COLO829 (cell line): ENCODE measurements around the gene NTRK1.
"Not testable (repeated sequence)": the region's sequence is repeated elsewhere in the genome, so short reads cannot be mapped to it uniquely, and the experiment has no call there.

Experiments
- DNase-seq: peaks from one replicate; pipeline ENCODE4 v3.0.0; 2012; ENCODE audit warnings: low spot score

NTRK1 gene

GRCh38 chr1:156913809-156914387, 53.2 kb downstream of the NTRK1 start:
- no peak for DNase-seq

GRCh38 chr1:156914440-156914856, 53.8 kb downstream of the NTRK1 start:
- no peak for DNase-seq

DNA sequence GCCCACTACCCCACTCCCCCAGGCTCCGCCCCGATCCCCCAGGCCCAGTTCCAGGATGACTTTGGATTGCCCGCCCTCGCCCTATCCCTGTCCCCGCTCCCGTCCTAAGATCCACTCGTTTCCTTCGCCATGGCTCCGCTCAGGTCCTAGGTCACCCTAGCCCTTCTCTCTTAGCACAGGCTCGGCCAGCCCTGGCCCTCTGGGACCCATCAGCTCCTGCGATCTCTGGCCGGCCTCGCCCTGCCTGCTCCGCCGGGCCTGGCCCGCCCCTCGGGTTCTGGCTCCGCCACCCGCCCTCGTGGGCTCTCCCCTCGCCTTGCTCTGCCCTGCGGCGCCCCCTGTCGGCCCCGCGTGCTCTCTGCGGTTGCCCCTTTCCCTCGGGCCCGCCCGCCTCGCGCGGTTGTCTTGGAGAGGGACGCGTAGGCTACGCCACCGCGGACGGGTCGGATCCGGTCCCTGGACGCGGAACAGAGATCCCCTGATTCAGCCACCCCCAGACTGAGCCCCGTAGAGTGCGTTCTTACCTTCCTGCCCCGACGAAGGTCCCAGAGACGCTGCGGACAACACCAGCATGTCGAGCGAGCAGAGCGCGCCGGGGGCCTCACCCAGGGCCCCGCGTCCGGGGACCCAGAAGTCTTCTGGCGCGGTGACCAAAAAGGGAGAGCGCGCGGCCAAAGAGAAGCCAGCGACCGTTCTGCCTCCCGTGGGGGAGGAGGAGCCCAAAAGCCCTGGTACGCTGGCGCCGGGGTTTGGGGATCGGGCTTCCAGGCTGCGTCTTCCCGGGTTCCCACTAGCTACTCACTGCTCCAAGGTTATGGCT, 59.8 kb downstream of the NTRK1 start, which contains the start of gene LRRC71:
TSS of gene LRRC71 (plus strand) at position 400 of the 820 bp plus-strand sequence. CDS start at position 572, 172 bp downstream.
- DNase-seq: peak; percentile 90

DNA sequence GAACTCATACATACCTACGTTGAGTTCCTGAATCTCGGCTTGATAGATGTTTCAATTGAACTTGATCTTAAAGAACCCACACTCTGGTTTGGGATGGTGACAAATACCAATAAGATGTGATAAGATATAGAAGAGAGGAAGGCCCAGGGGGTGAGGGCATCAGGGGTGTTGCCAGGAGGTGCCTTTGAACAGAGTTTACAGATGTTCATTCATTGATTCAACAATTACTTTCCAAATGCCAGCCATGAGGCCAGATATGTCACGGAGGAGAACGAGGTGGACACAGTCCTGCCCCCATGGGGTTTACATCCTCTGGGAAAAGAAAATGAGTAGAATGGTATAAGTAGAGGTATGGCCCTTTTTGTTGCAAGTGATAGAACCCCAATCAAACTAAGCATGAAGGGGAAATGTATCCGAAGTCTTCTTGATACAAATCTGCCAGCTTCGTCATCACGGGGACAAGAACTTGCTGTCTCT, 60.4 kb downstream of the NTRK1 start:
- DNase-seq: no peak

GRCh38 chr1:156922986-156923669, 62.5 kb downstream of the NTRK1 start:
- DNase-seq: no peak

DNA sequence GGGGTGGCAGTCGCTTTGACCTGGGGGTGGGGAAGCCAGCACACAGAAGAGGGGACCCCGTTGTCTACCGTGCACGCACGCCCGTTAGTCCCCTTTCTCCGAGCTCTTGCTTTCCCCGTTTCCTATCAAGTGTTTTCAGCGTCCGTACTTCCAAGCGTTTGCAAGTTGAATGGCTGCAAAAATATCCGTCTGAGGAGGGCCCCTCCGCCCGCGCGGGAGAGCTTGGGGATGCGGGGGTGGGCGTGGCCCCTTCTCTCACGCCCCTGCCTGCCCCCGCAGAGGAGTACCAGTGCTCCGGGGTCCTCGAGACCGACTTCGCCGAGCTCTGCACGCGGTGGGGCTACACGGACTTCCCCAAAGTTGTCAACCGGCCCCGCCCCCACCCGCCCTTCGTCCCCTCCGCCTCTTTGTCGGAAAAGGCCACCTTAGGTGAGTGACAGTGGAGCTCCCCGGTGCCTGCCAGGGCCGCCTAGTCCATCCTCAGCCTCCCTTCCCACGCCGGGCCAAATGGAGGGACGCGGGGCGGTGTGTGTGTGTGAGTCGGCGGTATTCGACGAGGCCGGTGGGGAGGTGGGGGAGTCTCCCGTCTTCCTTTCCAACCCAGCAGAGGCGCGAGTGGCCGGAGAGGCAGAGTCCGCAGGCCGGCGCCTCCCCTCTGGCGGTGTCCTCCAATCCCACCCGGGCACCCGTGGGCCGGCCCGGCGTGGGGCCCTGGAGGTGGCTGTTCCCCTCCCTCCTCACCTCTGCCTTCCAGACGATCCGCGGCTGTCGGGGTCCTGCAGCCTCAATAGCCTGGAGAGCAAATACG, 63.2 kb downstream of the NTRK1 start:
- DNase-seq: no peak

GRCh38 chr1:156924478-156925153, 64.0 kb downstream of the NTRK1 start:
- DNase-seq: no peak

DNA sequence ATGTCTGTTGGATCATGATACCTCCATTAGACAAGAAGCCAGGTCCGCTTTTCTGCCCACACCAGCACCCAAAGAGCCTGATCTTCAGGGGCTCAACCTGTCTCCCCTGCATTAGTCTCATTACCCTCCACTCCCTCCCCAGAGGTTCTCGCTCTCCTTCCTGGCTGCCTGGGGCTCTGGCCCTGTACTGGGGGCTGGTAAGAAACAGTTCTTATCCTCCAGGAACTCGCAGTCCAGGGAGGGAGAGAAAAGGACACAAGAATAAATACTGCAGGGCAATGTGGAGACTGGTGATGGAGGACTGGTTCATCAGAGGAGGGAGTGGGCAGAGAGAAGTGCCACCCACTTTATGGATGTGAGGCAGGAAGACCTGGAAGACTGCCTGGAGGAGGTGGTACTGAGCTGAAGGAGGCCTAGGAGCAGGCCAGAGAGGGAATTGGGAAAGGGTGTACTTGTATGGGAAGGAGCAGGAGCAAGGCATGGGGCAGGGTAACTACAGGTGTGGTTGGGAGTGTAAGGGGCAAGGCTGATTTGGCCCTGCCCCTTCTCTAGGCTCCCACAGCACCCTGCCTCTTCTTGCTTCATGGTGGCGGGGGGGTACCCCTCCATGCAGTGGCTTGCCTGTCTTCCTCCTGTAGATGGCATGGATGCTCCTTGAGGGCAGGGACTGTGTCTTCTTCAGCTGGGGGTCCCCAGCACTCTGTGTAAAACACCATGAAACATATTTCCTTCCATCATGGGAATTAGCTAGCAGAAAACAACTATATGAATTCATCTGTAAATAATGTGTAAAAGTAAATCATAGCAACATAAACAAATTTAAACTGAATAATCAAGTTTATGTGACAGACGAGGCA, 64.7 kb downstream of the NTRK1 start:
- no peak for DNase-seq

DNA sequence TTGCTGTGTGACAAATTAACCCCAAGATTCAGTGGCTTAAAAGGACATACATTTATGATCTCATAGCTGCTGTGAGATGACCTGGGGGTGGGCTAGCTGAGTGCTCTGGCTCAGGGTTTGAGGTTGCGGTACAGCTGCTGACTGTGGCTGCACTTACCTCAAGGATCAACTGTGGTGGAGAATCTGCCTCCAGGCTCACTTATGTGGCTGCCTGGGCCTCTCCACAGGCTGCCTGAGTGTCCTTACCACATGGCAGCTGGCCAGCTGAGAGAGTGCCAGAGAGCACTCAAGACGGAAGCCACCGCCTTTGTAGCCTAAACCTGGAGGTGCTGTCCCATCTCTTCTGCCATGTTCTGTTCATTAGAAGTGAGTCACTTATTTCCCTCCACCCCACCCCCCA, 65.5 kb downstream of the NTRK1 start:
- DNase-seq: no peak

DNA sequence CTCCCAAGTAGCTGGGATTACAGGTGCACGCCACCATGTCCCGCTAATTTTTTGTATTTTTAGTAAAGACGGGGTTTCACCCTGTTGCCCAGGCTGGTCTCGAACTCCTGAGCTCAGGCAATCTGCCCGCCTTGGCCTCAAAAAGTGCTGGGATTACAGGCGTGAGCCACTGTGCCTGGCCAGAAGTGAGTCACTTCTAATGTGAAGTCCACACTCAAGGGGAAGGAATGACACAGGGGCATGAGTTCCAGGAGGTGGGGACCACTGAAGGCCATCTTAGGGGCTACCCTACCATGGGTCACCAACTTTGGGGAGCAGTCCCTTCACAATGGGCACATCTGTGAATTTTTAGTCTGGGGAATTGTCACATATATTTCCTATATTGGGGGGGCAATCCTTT, 66.0 kb downstream of the NTRK1 start:
- DNase-seq: not testable (repeated sequence)

DNA sequence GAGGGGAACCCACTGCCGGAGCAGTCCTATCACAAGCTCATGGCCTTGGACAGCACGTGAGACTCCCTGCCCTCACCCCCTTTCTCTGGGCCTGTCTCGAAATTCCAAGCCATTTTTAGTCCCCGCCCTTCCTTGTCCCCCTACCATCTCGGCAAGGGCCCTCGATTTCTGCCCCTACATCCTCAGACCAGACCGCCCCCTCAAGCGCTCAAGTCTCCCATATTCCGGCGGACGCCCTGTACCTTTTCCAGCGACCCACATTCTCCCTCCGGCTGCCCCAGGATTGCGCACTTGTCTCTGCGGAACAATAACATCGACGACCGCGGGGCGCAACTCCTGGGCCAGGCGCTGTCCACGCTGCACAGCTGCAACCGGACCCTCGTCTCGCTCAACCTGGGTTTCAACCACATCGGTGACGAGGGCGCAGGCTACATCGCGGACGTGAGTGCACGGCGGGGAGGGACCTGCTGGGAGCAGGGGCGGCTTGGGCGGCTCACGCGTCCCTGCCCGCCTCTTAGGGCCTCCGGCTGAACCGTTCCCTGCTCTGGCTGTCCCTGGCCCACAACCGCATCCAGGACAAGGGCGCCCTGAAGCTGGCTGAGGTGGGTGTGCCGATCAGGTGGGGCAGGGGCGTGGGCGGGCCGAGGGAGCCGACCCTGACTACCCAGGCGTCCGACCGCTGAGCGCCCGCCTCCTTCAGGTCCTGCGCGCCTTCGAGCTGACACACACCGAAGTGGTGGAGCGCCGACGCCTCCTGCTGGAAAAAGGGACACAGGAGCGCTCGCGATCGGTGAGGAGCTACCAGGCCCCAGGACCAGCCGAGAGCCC, 66.8 kb downstream of the NTRK1 start:
- peak; percentile 64 for DNase-seq

- DNase-seq: no peak
These were observed 67.5 kb downstream of the NTRK1 start for GRCh38 chr1:156928043-156928602.

GRCh38 chr1:156929596-156930238, 69.1 kb downstream of the NTRK1 start:
- no peak for DNase-seq

- no peak for DNase-seq
These were observed 69.8 kb downstream of the NTRK1 start for GRCh38 chr1:156930483-156930882.
